DND-41 (cell line): ENCODE data around the gene KCNAB1.
A peak's percentile ranks its signal among the peaks of the same experiment; 100 is the strongest.

ENCODE experiments used
- ATAC-seq: fragments of 200-7000 bp; cut with Tn5 transposase; 3 replicates; pipeline ENCODE4 v1.9.1; 2021; ENCODE audit warnings: low read depth; ENCODE audit not compliant: insufficient read depth
- DNase-seq: peaks from one replicate; pipeline ENCODE4 v3.0.0-alpha.2; 2020
- H2AFZ ChIP-seq: 2 replicates; pipeline ENCODE4 v1.6.0; 2012; ENCODE audit warnings: low read depth, low read length
- H3K27ac ChIP-seq: 2 replicates; pipeline ENCODE4 v1.5.1; 2012; ENCODE audit warnings: low read length, inconsistent platforms
- H3K27me3 ChIP-seq: fragments of 200-600 bp; sonication (generic); 2 replicates; pipeline ENCODE4 v1.6.0; 2012; ENCODE audit warnings: low read length, mild to moderate bottlenecking, inconsistent platforms; ENCODE audit not compliant: insufficient read depth, poor library complexity
- H3K36me3 ChIP-seq: 2 replicates; pipeline ENCODE4 v1.5.1; 2012; ENCODE audit warnings: low read length, inconsistent platforms; ENCODE audit not compliant: insufficient read depth
- H3K4me1 ChIP-seq: 2 replicates; pipeline ENCODE4 v1.5.1; 2012; ENCODE audit warnings: mild to moderate bottlenecking, low read length; ENCODE audit not compliant: insufficient read depth
- H3K4me2 ChIP-seq: 2 replicates; pipeline ENCODE4 v1.6.0; 2012; ENCODE audit warnings: mild to moderate bottlenecking, moderate library complexity, low read length, inconsistent platforms; ENCODE audit not compliant: insufficient read depth
- H3K4me3 ChIP-seq, 2 experiments: fragments of 200-600 bp in 1 of 2; shearing (Covaris generic) in 1 of 2; 2 replicates each; pipeline ENCODE4 v1.5.1; 2012 to 2016; ENCODE audit warnings: inconsistent platforms in 2 of 2, low read length in 2 of 2, mild to moderate bottlenecking in 2 of 2, low read depth in 1 of 2, moderate library complexity in 1 of 2
- H3K79me2 ChIP-seq: 2 replicates; pipeline ENCODE4 v1.6.0; 2012; ENCODE audit warnings: low read length, inconsistent platforms; ENCODE audit not compliant: insufficient read depth
- H3K9ac ChIP-seq: 2 replicates; pipeline ENCODE4 v1.6.0; 2012; ENCODE audit warnings: low read depth, mild to moderate bottlenecking, inconsistent platforms, low read length, moderate library complexity
- H3K9me3 ChIP-seq: 2 replicates; pipeline ENCODE4 v1.5.1; 2012; ENCODE audit warnings: low read length, moderate library complexity, mild to moderate bottlenecking, inconsistent platforms; ENCODE audit not compliant: insufficient read depth, severe bottlenecking
- H4K20me1 ChIP-seq: 2 replicates; pipeline ENCODE4 v1.6.0; 2012; ENCODE audit warnings: low read length; ENCODE audit not compliant: insufficient read depth
- CTCF ChIP-seq: IDR thresholded peaks from 2 replicates; pipeline ENCODE4 v1.5.1; 2012; ENCODE audit warnings: borderline replicate concordance, low read length, moderate library complexity, mild to moderate bottlenecking; ENCODE audit not compliant: poor library complexity, severe bottlenecking; ENCODE audit errors: extremely low read depth
- EZH2 ChIP-seq: IDR thresholded peaks from 3 replicates; pipeline ENCODE4 v1.6.1; 2012; ENCODE audit warnings: borderline replicate concordance, low read depth, mild to moderate bottlenecking, moderate library complexity, low read length, inconsistent platforms; ENCODE audit not compliant: severe bottlenecking

KCNAB1 gene

GRCh38 chr3:156536524-156537316 is 416.3 kb downstream of the KCNAB1 start:
- ATAC-seq = peak; percentile 8; the same call in 1 of the 3 replicates
- Histone ChIP-seq H3K9me3 (no peaks in the 10 kb centered on the region), H3K4me1 (no peaks in the 10 kb centered on the region), H4K20me1 (no peaks in the 10 kb centered on the region; the same call in 1 of the 2 replicates), H3K36me3 (peaks cover 21% of the 10 kb centered on the region; the same call in 1 of the 2 replicates), H2AFZ (no peak overlapping the region), H3K9ac (no peak overlapping the region), H3K27ac (no peak overlapping the region), H3K4me3 (no peak overlapping the region), H3K4me2 (no peak overlapping the region), H3K79me2 (no peaks in the 10 kb centered on the region), H3K27me3 (no peaks in the 10 kb centered on the region)
- no peak for TF ChIP-seq EZH2
- TF ChIP-seq CTCF = no peak
- no peak for DNase-seq

- no peak for DNase-seq
- Histone ChIP-seq H3K9me3 (no peaks in the 10 kb centered on the region), H3K79me2 (no peaks in the 10 kb centered on the region), H2AFZ (no peak overlapping the region), H3K4me2 (no peak overlapping the region), H4K20me1 (no peaks in the 10 kb centered on the region; the same call in 1 of the 2 replicates), H3K27me3 (no peaks in the 10 kb centered on the region), H3K4me3 (no peak overlapping the region), H3K9ac (no peak overlapping the region), H3K27ac (no peak overlapping the region), H3K4me1 (no peaks in the 10 kb centered on the region), H3K36me3 (peaks cover 39% of the 10 kb centered on the region)
- ATAC-seq = no peak
- no peak for TF ChIP-seq CTCF
- TF ChIP-seq EZH2 = no peak
Measured at GRCh38 chr3:156539051-156539450, 418.7 kb downstream of the KCNAB1 start.

GRCh38 chr3:156539802-156540201 is 419.4 kb downstream of the KCNAB1 start:
- H3K9ac ChIP-seq = no peak overlapping the region
- H3K27me3 ChIP-seq = no peaks in the 10 kb centered on the region
- no peak overlapping the region for H2AFZ ChIP-seq
- no peak overlapping the region for H3K4me2 ChIP-seq
- ATAC-seq (no peak), DNase-seq (no peak)
- H3K4me3 ChIP-seq = no peak overlapping the region
- TF ChIP-seq CTCF = no peak
- no peak for TF ChIP-seq EZH2
- H3K4me1 ChIP-seq = no peaks in the 10 kb centered on the region
- no peaks in the 10 kb centered on the region for H3K9me3 ChIP-seq
- H3K36me3 ChIP-seq = peaks cover 46% of the 10 kb centered on the region
- H4K20me1 ChIP-seq = no peaks in the 10 kb centered on the region; the same call in 1 of the 2 replicates
- H3K27ac ChIP-seq = no peak overlapping the region
- H3K79me2 ChIP-seq = no peaks in the 10 kb centered on the region
